ENCODE data around the gene P2RY8.

DNA sequence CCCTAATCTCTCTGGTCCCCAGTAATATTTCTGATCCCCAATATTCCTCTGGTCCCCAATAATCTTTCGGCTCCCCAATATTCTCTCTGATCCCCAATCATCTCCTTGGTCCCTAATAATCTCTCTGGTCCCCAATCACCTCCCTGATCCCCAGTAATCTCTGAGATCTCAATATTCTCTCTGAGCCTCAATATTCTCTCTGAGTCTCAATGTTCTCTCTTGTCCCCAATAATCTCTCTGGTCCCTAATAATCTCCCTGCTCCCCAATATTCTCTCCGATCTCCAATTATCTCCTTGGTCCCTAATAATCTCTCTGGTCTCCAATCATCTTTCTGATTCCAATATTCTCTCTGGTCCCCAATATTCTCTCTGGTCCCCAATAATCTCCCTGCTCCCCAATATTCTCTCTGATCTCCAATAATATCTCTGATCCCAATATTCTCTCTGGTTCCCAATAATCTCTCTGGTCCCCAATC is 17.9 kb downstream of the P2RY8 start:
- TF ChIP-seq, protein P1, sequence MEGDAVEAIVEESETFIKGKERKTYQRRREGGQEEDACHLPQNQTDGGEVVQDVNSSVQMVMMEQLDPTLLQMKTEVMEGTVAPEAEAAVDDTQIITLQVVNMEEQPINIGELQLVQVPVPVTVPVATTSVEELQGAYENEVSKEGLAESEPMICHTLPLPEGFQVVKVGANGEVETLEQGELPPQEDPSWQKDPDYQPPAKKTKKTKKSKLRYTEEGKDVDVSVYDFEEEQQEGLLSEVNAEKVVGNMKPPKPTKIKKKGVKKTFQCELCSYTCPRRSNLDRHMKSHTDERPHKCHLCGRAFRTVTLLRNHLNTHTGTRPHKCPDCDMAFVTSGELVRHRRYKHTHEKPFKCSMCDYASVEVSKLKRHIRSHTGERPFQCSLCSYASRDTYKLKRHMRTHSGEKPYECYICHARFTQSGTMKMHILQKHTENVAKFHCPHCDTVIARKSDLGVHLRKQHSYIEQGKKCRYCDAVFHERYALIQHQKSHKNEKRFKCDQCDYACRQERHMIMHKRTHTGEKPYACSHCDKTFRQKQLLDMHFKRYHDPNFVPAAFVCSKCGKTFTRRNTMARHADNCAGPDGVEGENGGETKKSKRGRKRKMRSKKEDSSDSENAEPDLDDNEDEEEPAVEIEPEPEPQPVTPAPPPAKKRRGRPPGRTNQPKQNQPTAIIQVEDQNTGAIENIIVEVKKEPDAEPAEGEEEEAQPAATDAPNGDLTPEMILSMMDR (IDR thresholded peaks at IDR 0.05), result no peak
- TF ChIP-seq EP300 (IDR thresholded peaks at IDR 0.05; ENCODE audit: low read depth), result no peak
- TF ChIP-seq POLR2AphosphoS5 (IDR thresholded peaks at IDR 0.05), result no peak
